ENCODE results near the gene KLHL22.

KLHL22 gene

DNA sequence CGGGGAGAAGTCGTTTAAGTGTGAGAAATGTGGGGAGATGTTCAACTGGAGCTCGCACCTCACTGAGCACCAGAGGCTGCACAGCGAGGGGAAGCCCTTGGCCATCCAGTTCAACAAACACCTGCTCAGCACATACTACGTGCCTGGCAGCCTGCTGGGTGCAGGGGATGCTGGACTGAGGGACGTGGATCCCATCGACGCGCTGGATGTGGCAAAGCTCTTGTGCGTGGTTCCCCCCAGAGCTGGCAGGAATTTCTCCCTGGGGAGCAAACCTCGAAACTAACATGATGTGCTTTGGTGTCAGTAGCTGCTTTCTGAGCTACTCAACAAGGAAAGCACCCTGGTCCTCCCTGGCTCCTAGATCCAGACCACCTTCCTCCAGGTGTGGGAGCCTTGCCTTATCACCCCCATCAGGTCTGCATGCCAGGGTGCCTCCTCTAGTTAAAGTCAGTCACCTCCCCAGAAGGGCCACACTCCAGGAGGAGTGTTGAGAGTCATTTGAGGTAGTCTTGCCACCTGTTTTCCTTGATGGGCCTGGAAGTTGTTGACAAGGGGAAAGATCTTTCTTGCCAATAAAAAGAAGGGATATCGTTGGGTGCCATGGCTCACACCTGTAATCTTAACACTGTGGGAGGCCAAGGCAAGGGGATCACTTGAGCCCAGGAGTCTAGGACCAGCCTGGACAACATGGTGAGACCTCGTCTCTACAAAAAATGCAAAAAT, 88.7 kb downstream of the KLHL22 start:
- Histone ChIP-seq H3K27me3 (ENCODE audit: insufficient read depth, poor library complexity, severe bottlenecking) (no peaks in the 10 kb centered on the region), H3K27ac (ENCODE audit: poor library complexity, severe bottlenecking) (no peak overlapping the region), H3K36me3 (ENCODE audit: low read depth) (no peaks in the 10 kb centered on the region), H3K4me3 (ENCODE audit: severe bottlenecking) (no peak overlapping the region), H3K9me3 (ENCODE audit: severe bottlenecking) (peaks cover 5% of the 10 kb centered on the region), H3K4me1 (ENCODE audit: insufficient read depth, poor library complexity, severe bottlenecking) (no peaks in the 10 kb centered on the region)
- TF ChIP-seq, protein P1, sequence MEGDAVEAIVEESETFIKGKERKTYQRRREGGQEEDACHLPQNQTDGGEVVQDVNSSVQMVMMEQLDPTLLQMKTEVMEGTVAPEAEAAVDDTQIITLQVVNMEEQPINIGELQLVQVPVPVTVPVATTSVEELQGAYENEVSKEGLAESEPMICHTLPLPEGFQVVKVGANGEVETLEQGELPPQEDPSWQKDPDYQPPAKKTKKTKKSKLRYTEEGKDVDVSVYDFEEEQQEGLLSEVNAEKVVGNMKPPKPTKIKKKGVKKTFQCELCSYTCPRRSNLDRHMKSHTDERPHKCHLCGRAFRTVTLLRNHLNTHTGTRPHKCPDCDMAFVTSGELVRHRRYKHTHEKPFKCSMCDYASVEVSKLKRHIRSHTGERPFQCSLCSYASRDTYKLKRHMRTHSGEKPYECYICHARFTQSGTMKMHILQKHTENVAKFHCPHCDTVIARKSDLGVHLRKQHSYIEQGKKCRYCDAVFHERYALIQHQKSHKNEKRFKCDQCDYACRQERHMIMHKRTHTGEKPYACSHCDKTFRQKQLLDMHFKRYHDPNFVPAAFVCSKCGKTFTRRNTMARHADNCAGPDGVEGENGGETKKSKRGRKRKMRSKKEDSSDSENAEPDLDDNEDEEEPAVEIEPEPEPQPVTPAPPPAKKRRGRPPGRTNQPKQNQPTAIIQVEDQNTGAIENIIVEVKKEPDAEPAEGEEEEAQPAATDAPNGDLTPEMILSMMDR (IDR thresholded peaks at IDR 0.05; ENCODE audit: poor library complexity, severe bottlenecking) = no peak
- DNase-seq (ENCODE audit: low spot score) (peak; percentile 41), ATAC-seq (ENCODE audit: low read depth) (no peak)

DNA sequence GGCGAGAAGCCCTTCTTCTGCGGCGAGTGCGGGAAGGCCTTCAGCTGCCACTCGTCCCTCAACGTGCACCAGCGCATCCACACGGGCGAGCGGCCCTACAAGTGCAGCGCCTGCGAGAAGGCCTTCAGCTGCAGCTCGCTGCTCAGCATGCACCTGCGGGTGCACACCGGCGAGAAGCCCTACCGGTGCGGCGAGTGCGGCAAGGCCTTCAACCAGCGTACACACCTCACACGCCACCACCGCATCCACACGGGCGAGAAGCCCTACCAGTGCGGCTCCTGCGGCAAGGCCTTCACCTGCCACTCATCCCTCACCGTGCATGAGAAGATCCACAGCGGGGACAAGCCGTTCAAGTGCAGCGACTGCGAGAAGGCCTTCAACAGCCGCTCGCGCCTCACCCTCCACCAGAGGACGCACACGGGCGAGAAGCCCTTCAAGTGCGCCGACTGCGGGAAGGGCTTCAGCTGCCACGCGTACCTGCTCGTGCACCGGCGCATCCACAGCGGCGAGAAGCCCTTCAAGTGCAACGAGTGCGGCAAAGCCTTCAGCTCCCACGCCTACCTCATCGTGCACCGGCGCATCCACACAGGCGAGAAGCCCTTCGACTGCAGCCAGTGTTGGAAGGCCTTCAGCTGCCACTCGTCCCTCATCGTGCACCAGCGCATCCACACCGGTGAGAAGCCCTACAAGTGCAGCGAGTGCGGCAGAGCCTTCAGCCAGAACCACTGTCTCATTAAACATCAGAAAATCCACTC, 89.5 kb downstream of the KLHL22 start:
- no peak overlapping the region for H3K27ac ChIP-seq (ENCODE audit: poor library complexity, severe bottlenecking)
- no peak for ATAC-seq (ENCODE audit: low read depth)
- no peaks in the 10 kb centered on the region for H3K36me3 ChIP-seq (ENCODE audit: low read depth)
- peaks cover 5% of the 10 kb centered on the region for H3K9me3 ChIP-seq (ENCODE audit: severe bottlenecking)
- no peaks in the 10 kb centered on the region for H3K27me3 ChIP-seq (ENCODE audit: insufficient read depth, poor library complexity, severe bottlenecking)
- H3K4me1 ChIP-seq (ENCODE audit: insufficient read depth, poor library complexity, severe bottlenecking) = no peaks in the 10 kb centered on the region
- DNase-seq (ENCODE audit: low spot score) = peak; percentile 54
- TF ChIP-seq, protein P1 (IDR thresholded peaks at IDR 0.05; ENCODE audit: poor library complexity, severe bottlenecking) = no peak
- no peak overlapping the region for H3K4me3 ChIP-seq (ENCODE audit: severe bottlenecking)

DNA sequence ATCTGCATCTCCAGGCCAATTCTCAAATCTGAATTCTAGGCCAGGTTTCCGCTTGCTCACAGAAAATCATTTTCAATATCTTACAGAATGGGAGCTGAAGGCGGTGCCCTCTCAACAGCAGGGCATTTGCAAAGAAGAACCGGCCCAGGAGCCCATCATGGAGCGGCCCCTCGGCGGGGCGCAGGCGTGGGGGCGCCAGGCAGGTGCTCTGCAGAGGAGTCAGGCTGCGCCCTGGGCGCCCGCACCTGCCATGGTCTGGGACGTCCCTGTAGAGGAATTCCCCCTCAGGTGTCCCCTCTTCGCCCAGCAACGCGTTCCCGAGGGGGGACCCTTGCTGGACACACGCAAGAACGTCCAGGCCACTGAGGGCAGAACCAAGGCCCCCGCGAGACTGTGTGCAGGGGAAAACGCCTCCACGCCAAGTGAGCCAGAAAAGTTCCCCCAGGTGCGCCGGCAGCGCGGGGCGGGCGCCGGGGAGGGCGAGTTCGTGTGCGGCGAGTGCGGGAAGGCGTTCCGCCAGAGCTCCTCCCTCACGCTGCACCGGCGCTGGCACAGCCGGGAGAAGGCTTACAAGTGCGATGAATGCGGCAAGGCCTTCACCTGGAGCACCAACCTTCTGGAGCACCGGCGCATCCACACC, 90.2 kb downstream of the KLHL22 start:
- Histone ChIP-seq H3K4me3 (ENCODE audit: severe bottlenecking) (no peak overlapping the region), H3K36me3 (ENCODE audit: low read depth) (no peaks in the 10 kb centered on the region), H3K4me1 (ENCODE audit: insufficient read depth, poor library complexity, severe bottlenecking) (no peaks in the 10 kb centered on the region), H3K9me3 (ENCODE audit: severe bottlenecking) (peaks cover 5% of the 10 kb centered on the region), H3K27me3 (ENCODE audit: insufficient read depth, poor library complexity, severe bottlenecking) (no peaks in the 10 kb centered on the region), H3K27ac (ENCODE audit: poor library complexity, severe bottlenecking) (no peak overlapping the region)
- ATAC-seq (ENCODE audit: low read depth) (no peak), DNase-seq (ENCODE audit: low spot score) (no peak)
- TF ChIP-seq, protein P1 (IDR thresholded peaks at IDR 0.05; ENCODE audit: poor library complexity, severe bottlenecking) = no peak

DNA sequence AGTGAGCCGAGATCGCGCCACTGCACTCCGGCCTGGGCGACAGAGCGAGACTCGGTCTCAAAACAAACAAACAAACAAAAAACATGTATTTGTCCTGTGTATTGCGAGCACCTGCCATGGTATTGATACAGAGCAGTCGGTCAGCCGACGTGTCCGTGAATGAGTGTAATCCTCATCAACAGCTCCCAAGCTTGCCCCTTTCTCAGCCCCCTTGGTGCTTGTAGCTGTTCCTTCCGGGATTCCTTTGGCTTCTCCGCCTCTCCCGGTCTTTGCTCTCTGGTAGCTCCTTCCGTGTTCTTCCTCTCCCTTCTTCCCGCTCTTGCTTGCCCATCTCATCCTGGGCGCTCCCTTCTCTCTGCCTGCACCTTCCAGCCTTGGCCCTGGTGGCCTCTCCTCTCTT, 90.7 kb downstream of the KLHL22 start:
- no peaks in the 10 kb centered on the region for H3K36me3 ChIP-seq (ENCODE audit: low read depth)
- H3K4me1 ChIP-seq (ENCODE audit: insufficient read depth, poor library complexity, severe bottlenecking) = no peaks in the 10 kb centered on the region
- ATAC-seq (ENCODE audit: low read depth) = no peak

More for the DNA sequence above, 90.7 kb downstream of the KLHL22 start:
- Histone ChIP-seq H3K27me3 (ENCODE audit: insufficient read depth, poor library complexity, severe bottlenecking) (no peaks in the 10 kb centered on the region), H3K27ac (ENCODE audit: poor library complexity, severe bottlenecking) (no peak overlapping the region), H3K9me3 (ENCODE audit: severe bottlenecking) (peaks cover 5% of the 10 kb centered on the region), H3K4me3 (ENCODE audit: severe bottlenecking) (no peak overlapping the region)
- peak; percentile 34 for DNase-seq (ENCODE audit: low spot score)
- TF ChIP-seq, protein P1 (IDR thresholded peaks at IDR 0.05; ENCODE audit: poor library complexity, severe bottlenecking) = no peak

Data from RWPE2 (cell line).